Smooth muscle cell (in vitro differentiated cells): ENCODE data around the gene RHOV. TPM values are rescaled to one million over a fixed set of nuclear protein-coding genes. Genes with fewer than 3 reads are reported as not detected.

ENCODE experiments used
- DNase-seq: peaks from one replicate; lab custom pipeline; 2025; ENCODE audit not compliant: unreplicated experiment; lab: John Stamatoyannopoulos, UW
- H2AFZ ChIP-seq: fragments of 200-600 bp; sonication (generic); 2 replicates; pipeline ENCODE4 v1.6.0; 2016; ENCODE audit warnings: antibody characterized with exemption, low read depth, mild to moderate bottlenecking
- H3F3A ChIP-seq: fragments of 200-600 bp; sonication (generic); 2 replicates; pipeline ENCODE4 v1.6.0; 2017; ENCODE audit warnings: antibody characterized with exemption, low read depth
- H3K27ac ChIP-seq: fragments of 200-600 bp; sonication (generic); 2 replicates; pipeline ENCODE4 v1.5.1; 2016; ENCODE audit warnings: low read depth, mild to moderate bottlenecking
- H3K27me3 ChIP-seq: fragments of 200-600 bp; sonication (generic); 2 replicates; pipeline ENCODE4 v1.6.1; 2016; ENCODE audit warnings: low read depth, mild to moderate bottlenecking
- H3K36me3 ChIP-seq: fragments of 200-600 bp; sonication (generic); 2 replicates; pipeline ENCODE4 v1.5.1; 2016; ENCODE audit warnings: low read depth
- H3K4me1 ChIP-seq: fragments of 200-600 bp; sonication (generic); 2 replicates; pipeline ENCODE4 v1.5.1; 2016; ENCODE audit warnings: low read depth
- H3K4me2 ChIP-seq: fragments of 200-600 bp; sonication (generic); 2 replicates; pipeline ENCODE4 v1.6.0; 2016; ENCODE audit warnings: mild to moderate bottlenecking
- H3K4me3 ChIP-seq: fragments of 200-600 bp; sonication (generic); 2 replicates; pipeline ENCODE4 v1.5.1; 2016; ENCODE audit warnings: mild to moderate bottlenecking
- H3K79me2 ChIP-seq: fragments of 200-600 bp; sonication (generic); 2 replicates; pipeline ENCODE4 v1.6.0; 2016; ENCODE audit warnings: low read depth, mild to moderate bottlenecking
- H3K9ac ChIP-seq: fragments of 200-600 bp; sonication (generic); 2 replicates; pipeline ENCODE4 v1.6.0; 2016; ENCODE audit warnings: low read depth
- H3K9me3 ChIP-seq: fragments of 200-600 bp; sonication (generic); replicated peaks from 2 replicates; pipeline ENCODE4 v1.5.1; 2016; ENCODE audit warnings: low read depth
- H4K20me1 ChIP-seq: fragments of 200-600 bp; sonication (generic); 2 replicates; pipeline ENCODE4 v1.6.0; 2016; ENCODE audit warnings: low read depth
- WGBS: methylation state at CpG from one replicate; pipeline ENCODE4 v1.1.7; 2016; ENCODE audit warnings: low lambda C conversion rate; 5-methylcytosine and 5-hydroxymethylcytosine counted together
- polyA plus RNA-seq: library from polyadenylated mRNA; unstranded; fragments of >200 nt; fragmentation: Nextera tagmentation; extraction: Ambion mirVana; gene quantifications from 2 replicates; pipeline ENCODE4 v1.2.1, GENCODE V29; 2016
- total RNA-seq: library from RNA; depleted of rRNA; stranded (reverse); fragments of >200 nt; gene quantifications from 2 replicates; pipeline ENCODE4 v1.2.3, GENCODE V29; 2014
- TF ChIP-seq, protein P1 (sequence below): fragments of 200-600 bp; sonication (generic); IDR thresholded peaks from 2 replicates; pipeline ENCODE4 v1.5.1; 2017; ENCODE audit warnings: borderline replicate concordance, mild to moderate bottlenecking, antibody characterized with exemption; ENCODE audit not compliant: insufficient read depth, poor library complexity, severe bottlenecking

The RHOV gene
- total and polyA plus RNA-seq, 2 experiments from 2014 or later = 3.0 to 3.3 TPM

DNA sequence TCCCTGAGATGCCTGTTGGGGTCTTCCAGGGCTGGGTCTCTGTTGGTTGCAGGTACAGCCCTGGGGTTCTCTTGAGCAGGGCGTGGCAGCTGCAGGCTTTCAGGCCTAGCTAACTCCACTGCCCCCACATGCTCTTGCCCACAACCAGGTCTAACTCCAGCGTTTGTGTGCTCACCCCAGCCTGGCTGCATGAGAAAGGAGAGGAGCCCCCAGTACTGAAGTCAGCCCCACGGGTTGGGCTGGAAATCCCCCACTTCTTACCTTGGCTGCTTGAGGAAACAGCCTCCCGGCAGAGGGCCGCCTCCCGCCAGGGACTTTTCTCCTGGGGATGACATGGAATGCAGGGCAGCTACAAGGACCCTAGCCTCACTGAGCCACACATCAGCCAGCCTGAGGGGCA lies 38.4 kb upstream of the RHOV start:
- Histone ChIP-seq H2AFZ (no peak overlapping the region), H3K27me3 (no peaks in the 10 kb centered on the region), H3K79me2 (no peaks in the 10 kb centered on the region), H3K4me1 (no peaks in the 10 kb centered on the region), H3K9ac (no peak overlapping the region), H3K36me3 (no peaks in the 10 kb centered on the region), H3K9me3 (no peaks in the 10 kb centered on the region), H3F3A (no peaks in the 10 kb centered on the region), H3K4me2 (no peak overlapping the region), H3K27ac (no peak overlapping the region), H4K20me1 (no peaks in the 10 kb centered on the region), H3K4me3 (no peak overlapping the region)
- DNase-seq = no peak
- TF ChIP-seq, protein P1, sequence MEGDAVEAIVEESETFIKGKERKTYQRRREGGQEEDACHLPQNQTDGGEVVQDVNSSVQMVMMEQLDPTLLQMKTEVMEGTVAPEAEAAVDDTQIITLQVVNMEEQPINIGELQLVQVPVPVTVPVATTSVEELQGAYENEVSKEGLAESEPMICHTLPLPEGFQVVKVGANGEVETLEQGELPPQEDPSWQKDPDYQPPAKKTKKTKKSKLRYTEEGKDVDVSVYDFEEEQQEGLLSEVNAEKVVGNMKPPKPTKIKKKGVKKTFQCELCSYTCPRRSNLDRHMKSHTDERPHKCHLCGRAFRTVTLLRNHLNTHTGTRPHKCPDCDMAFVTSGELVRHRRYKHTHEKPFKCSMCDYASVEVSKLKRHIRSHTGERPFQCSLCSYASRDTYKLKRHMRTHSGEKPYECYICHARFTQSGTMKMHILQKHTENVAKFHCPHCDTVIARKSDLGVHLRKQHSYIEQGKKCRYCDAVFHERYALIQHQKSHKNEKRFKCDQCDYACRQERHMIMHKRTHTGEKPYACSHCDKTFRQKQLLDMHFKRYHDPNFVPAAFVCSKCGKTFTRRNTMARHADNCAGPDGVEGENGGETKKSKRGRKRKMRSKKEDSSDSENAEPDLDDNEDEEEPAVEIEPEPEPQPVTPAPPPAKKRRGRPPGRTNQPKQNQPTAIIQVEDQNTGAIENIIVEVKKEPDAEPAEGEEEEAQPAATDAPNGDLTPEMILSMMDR = no peak
- 90% methylated on average over 6 of the region's 6 CpGs for WGBS

DNA sequence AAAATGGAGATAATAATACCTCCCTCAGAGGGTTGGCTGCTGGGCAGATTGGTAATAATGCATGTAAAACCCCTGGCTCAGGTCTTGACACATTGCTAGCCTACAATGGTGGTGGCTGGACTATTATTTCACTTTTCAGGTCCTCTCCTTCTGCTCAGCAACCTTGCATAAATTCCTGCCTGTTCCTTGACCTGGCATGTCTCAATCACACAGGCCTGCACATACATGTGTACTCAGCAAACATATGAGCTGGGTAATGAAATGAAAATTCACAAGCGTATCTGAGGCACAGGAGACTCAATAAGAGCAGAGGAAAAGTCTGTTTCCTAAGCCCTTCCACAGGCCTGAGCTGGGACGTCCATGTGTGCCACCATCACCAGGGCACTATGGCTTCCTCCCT lies 37.7 kb upstream of the RHOV start:
- peaks cover 7% of the 10 kb centered on the region for H3K4me1 ChIP-seq
- H2AFZ ChIP-seq = no peak overlapping the region
- H3K9ac ChIP-seq = no peak overlapping the region
- no peaks in the 10 kb centered on the region for H3K9me3 ChIP-seq
- WGBS = 96% methylated on average over 2 of the region's 2 CpGs
- H3K36me3 ChIP-seq = no peaks in the 10 kb centered on the region
- H3K27ac ChIP-seq = no peak overlapping the region
- no peaks in the 10 kb centered on the region for H4K20me1 ChIP-seq
- H3K27me3 ChIP-seq = no peaks in the 10 kb centered on the region
- H3K4me3 ChIP-seq = no peak overlapping the region
- DNase-seq = no peak
- TF ChIP-seq, protein P1 = no peak
- no peak overlapping the region for H3K4me2 ChIP-seq
- H3F3A ChIP-seq = no peaks in the 10 kb centered on the region
- H3K79me2 ChIP-seq = no peaks in the 10 kb centered on the region

DNA sequence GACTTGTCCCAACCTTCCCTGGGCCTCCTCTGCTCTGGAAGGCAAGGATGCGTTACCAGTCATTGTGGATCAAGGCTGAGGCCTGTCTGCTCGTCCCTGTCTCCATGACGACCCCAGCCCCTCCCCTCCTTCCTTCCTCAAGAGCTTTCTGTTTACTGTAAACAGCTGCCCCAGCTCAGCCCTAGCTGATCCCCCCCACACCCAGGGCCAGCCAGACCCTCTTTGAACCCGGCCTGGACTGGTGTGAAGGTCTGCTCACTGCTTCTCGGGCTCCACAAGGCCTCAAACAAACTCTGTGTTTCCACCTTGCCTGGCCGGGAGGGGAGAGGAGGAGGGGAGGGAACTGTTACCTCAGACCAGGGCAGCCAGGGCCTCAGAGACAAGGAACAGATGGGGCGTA lies 37.1 kb upstream of the RHOV start:
- 34% methylated on average over 7 of the region's 7 CpGs for WGBS
- Histone ChIP-seq H2AFZ (no peak overlapping the region), H4K20me1 (peaks cover under 1% of the 10 kb centered on the region), H3K9me3 (no peaks in the 10 kb centered on the region), H3K4me2 (no peak overlapping the region), H3K4me3 (no peak overlapping the region), H3K9ac (no peak overlapping the region), H3K27me3 (no peaks in the 10 kb centered on the region), H3F3A (no peaks in the 10 kb centered on the region), H3K27ac (no peak overlapping the region), H3K79me2 (no peaks in the 10 kb centered on the region), H3K4me1 (peaks cover 8% of the 10 kb centered on the region), H3K36me3 (no peaks in the 10 kb centered on the region)
- TF ChIP-seq, protein P1 = no peak
- DNase-seq = no peak
